Osteocyte (in vitro differentiated cells): Measurements from ENCODE around the gene KNG1. TPM values are rescaled to one million over a fixed set of nuclear protein-coding genes. Genes with fewer than 3 reads are reported as not detected.
A peak's percentile ranks its signal among the peaks of the same experiment; 100 is the strongest.

Experiments used
- DNase-seq: peaks from one replicate; pipeline ENCODE4 v3.0.0; 2021; ENCODE audit warnings: mixed read lengths; ENCODE audit not compliant: unreplicated experiment; ENCODE audit errors: extremely low spot score
- H3K27ac Mint-ChIP-seq: one replicate; pipeline ENCODE4 v1.8.0; 2021; ENCODE audit warnings: mild to moderate bottlenecking, mixed read lengths; ENCODE audit not compliant: unreplicated experiment
- H3K27me3 Mint-ChIP-seq: one replicate; pipeline ENCODE4 v1.8.0; 2021; ENCODE audit warnings: mixed read lengths; ENCODE audit not compliant: unreplicated experiment
- H3K36me3 Mint-ChIP-seq: one replicate; pipeline ENCODE4 v1.8.0; 2021; ENCODE audit warnings: mixed read lengths; ENCODE audit not compliant: unreplicated experiment
- H3K4me1 Mint-ChIP-seq: one replicate; pipeline ENCODE4 v1.8.0; 2021; ENCODE audit warnings: mixed read lengths; ENCODE audit not compliant: unreplicated experiment
- H3K4me3 Mint-ChIP-seq: one replicate; pipeline ENCODE4 v1.8.0; 2021; ENCODE audit warnings: mild to moderate bottlenecking, moderate library complexity, mixed read lengths; ENCODE audit not compliant: unreplicated experiment
- H3K9me3 Mint-ChIP-seq: one replicate; pipeline ENCODE4 v1.8.0; 2021; ENCODE audit warnings: mixed read lengths; ENCODE audit not compliant: unreplicated experiment
- microRNA-seq: library from miRNA; unstranded; fragments of <30 nt; microRNA quantifications from one replicate; pipeline ENCODE4 v1.1.0, GENCODE V29; 2020; ENCODE audit not compliant: unreplicated experiment
- total RNA-seq: library from RNA; stranded (reverse); gene quantifications from 2 replicates; pipeline ENCODE4 v1.2.1, GENCODE V29; 2021
- TF ChIP-seq, protein P1 (sequence below): fragments of 200-600 bp; sonication (generic); IDR thresholded peaks from 2 replicates; pipeline ENCODE4 v1.5.0; 2021; ENCODE audit warnings: antibody characterized with exemption, mild to moderate bottlenecking, moderate library complexity

The KNG1 gene
- total RNA-seq, 1 donor from 2014 or later = not detected

DNA sequence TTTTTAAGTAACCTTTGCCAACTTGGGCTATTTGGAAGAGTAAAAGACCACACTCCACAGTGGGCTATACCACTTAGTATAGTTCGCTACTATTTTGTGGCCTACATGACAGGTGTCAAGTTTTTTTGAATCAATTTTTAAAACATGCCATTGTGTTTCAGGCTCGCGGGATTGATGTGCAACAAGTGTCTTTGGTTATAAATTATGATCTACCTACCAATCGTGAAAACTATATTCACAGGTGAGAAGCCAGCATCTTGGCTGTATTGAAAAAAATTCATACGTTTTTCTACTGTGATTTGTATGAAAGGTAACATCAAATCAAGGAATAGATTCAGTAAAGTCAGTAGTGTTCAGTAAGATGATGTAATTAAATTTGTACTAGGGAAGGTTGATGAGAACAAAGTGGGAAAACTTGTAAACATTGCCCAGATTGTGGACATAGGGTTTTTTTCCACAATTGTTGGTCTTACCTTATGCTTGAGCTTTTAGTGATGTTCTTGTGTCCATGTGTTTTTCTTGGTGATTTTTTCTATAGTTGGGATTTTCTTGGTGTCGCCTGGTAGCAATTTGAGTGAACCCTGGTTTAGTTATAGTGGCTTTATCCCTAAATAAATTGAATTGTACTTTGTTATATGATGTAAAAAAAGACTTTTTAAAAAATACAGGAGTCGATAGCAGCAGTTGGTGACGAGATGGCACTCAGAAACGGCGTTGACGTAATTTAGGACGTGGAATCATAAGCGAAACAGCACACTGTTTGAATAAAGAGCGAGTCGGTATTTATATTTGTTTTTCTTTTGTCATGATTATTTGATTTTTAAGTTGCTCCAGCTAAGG, 70.7 kb downstream of the KNG1 start:
- H3K4me3 Mint-ChIP-seq = peak overlapping the region; percentile 14
- TF ChIP-seq, protein P1, sequence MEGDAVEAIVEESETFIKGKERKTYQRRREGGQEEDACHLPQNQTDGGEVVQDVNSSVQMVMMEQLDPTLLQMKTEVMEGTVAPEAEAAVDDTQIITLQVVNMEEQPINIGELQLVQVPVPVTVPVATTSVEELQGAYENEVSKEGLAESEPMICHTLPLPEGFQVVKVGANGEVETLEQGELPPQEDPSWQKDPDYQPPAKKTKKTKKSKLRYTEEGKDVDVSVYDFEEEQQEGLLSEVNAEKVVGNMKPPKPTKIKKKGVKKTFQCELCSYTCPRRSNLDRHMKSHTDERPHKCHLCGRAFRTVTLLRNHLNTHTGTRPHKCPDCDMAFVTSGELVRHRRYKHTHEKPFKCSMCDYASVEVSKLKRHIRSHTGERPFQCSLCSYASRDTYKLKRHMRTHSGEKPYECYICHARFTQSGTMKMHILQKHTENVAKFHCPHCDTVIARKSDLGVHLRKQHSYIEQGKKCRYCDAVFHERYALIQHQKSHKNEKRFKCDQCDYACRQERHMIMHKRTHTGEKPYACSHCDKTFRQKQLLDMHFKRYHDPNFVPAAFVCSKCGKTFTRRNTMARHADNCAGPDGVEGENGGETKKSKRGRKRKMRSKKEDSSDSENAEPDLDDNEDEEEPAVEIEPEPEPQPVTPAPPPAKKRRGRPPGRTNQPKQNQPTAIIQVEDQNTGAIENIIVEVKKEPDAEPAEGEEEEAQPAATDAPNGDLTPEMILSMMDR = no peak
- H3K27ac Mint-ChIP-seq = peak overlapping the region; percentile 58
- peaks cover 50% of the 10 kb centered on the region for H3K4me1 Mint-ChIP-seq
- H3K36me3 Mint-ChIP-seq = peaks cover 61% of the 10 kb centered on the region
- no peaks in the 10 kb centered on the region for H3K9me3 Mint-ChIP-seq
- no peak for DNase-seq
- H3K27me3 Mint-ChIP-seq = no peaks in the 10 kb centered on the region

DNA sequence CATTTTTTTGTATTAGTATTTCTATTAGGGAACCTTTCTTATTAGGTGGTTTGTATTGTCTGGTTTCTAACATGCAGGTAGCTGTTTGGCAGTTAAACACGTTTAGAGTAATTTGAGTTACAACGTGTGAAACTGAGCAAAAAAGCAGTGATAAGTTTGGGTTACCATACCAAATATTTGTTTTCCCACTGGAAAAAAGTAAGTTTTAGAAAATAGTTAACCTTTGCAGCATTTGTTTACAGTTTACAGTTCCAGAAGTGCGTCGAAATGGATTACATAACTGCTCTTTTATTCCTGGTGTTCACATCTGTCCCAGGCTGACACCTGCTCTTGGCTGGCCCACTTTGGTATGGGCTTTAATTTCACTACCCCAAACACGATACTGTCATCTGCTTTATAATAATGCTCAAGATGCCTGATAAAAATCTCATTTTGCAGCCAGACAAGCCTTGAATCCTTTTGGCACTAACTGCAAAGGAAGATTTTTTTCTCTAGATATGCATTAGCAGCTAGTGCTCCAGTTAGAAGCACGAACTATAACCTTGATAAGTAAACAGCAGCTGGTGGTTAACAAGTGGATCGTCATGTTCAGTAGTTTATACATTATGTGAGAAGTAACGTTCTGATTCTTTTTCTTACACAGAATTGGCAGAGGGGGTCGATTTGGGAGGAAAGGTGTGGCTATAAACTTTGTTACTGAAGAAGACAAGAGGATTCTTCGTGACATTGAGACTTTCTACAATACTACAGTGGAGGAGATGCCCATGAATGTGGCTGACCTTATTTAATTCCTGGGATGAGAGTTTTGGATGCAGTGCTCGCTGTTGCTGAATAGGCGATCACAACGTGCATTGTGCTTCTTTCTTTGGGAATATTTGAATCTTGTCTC, 71.6 kb downstream of the KNG1 start:
- Mint-ChIP-seq H3K9me3 (no peaks in the 10 kb centered on the region), H3K4me1 (peaks cover 50% of the 10 kb centered on the region), H3K27ac (peak overlapping the region; percentile 59), H3K27me3 (no peaks in the 10 kb centered on the region), H3K4me3 (no peak overlapping the region), H3K36me3 (peaks cover 59% of the 10 kb centered on the region)
- DNase-seq = no peak
- TF ChIP-seq, protein P1 = no peak

DNA sequence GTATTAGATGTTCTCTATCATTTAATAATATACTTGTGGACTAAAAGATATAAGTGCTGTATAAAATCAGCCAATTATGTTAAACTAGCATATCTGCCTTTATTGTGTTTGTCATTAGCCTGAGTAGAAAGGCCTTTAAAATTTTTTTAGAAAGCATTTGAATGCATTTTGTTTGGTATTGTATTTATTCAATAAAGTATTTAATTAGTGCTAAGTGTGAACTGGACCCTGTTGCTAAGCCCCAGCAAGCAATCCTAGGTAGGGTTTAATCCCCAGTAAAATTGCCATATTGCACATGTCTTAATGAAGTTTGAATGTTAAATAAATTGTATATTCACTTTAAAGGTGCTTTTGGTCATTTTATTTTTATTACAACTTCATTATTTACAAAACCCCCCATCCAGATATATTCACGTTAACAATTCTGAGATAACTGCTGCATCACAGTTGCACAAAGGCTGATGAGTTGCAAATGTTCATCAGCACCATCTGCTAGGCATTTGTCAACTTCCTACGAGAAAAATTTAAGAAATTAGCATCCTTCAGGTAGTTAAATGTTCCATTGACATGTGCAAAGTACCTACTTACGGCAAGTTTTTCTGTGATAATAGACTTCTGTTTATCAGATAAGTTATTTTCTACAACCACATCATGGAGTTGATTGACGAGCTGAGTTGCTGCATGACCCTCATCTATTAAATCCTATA, 72.5 kb downstream of the KNG1 start:
- Mint-ChIP-seq H3K27ac (no peak overlapping the region), H3K4me3 (no peak overlapping the region), H3K36me3 (peaks cover 55% of the 10 kb centered on the region), H3K9me3 (no peaks in the 10 kb centered on the region), H3K27me3 (no peaks in the 10 kb centered on the region), H3K4me1 (peaks cover 44% of the 10 kb centered on the region)
- TF ChIP-seq, protein P1 = no peak
- DNase-seq = no peak

DNA sequence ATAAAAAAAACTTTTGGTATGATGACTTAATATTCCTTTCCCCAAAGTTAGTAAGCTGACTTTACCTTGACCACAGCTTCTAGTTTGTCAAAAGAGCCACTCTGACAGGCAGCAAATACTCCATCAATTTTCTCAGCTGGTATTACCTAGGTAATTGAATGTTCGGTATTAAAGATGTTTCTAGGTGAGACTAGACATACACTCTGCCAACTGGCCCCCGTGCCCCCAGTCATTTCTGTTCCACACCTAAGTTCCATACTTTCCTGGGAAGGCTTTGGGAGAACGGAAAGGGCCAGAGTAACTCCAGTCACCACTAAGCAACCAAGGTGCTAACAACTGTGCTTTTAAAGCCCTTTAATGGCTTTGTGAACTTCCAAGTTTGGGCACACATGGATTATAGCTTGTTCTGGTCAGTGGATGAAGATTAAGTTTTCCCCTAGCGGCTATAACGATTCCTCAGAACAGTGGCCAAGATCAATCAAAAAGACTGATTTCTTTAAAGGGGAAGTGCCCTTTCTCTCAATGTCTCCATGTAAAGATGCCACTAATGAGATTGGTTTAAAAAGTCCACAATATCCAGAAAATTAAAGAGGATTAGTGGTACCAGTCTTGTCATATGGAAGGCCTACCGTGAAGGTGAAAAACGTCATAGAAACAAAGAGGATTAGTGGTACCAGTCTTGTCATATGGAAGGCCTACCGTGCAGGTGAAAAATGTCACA, 73.3 kb downstream of the KNG1 start:
- no peak overlapping the region for H3K4me3 Mint-ChIP-seq
- TF ChIP-seq, protein P1 = no peak
- no peaks in the 10 kb centered on the region for H3K9me3 Mint-ChIP-seq
- DNase-seq = no peak
- H3K27ac Mint-ChIP-seq = peak overlapping the region; percentile 33
- peaks cover 48% of the 10 kb centered on the region for H3K36me3 Mint-ChIP-seq
- no peaks in the 10 kb centered on the region for H3K27me3 Mint-ChIP-seq
- peaks cover 37% of the 10 kb centered on the region for H3K4me1 Mint-ChIP-seq

Small RNA genes within 50 kb of the gene (microRNA-seq; reads per million reads assigned to microRNA genes)
- 19.2 reads per million, percentile 29 among the genes with 10 or more reads in this experiment for gene MIR1248

Other genes starting within 250 kb of the KNG1 start
- 3.9 and 4.9 TPM in 2 replicates for gene CRYGS, start 173.0 kb upstream of the KNG1 start, total RNA-seq
- 15.6 and 16.4 TPM in 2 replicates for gene TBCCD1, start 150.0 kb upstream of the KNG1 start, total RNA-seq
- gene DNAJB11, start 146.6 kb upstream of the KNG1 start, total RNA-seq = 73.0 and 75.8 TPM in 2 replicates
- not detected in 2 replicates for gene AHSG, start 104.3 kb upstream of the KNG1 start, total RNA-seq
- gene FETUB, start 77.0 kb upstream of the KNG1 start, total RNA-seq = not detected in 2 replicates
- not detected in 2 replicates for gene HRG, start 51.3 kb upstream of the KNG1 start, total RNA-seq
- gene EIF4A2, start 66.2 kb downstream of the KNG1 start, total RNA-seq = 356 and 408 TPM in 2 replicates
- 17.2 and 18.1 TPM in 2 replicates for gene RFC4, start 89.1 kb downstream of the KNG1 start, total RNA-seq
- not detected in 2 replicates for gene ADIPOQ, start 125.4 kb downstream of the KNG1 start, total RNA-seq
- gene ST6GAL1, start 213.2 kb downstream of the KNG1 start, total RNA-seq = 63.1 and 68.2 TPM in 2 replicates